Frontal cortex (tissue), 4 donors: ENCODE measurements around the gene SLC39A10. TPM values are rescaled to one million over a fixed set of nuclear protein-coding genes. Genes with fewer than 3 reads are reported as not detected.
"Not testable (repeated sequence)": the region's sequence is repeated elsewhere in the genome, so short reads cannot be mapped to it uniquely, and the experiment has no call there.

Experiments
- DNase-seq, 2 donors: peaks; one replicate each; pipeline ENCODE4 v3.0.0; 2012; ENCODE audit warnings: low spot score in 2 of 2
- FAIRE-seq: peaks from 2 replicates; lab custom pipeline; 2012; peaks lifted over from hg19 to GRCh38; lab: Jason Lieb, UNC
- total RNA-seq: library from RNA; depleted of rRNA; stranded (reverse); fragments of >200 nt; gene quantifications from one replicate; pipeline ENCODE4 v1.2.3, GENCODE V29; 2014
- donor health status: control.
- donor health status: control.
- donor health status: control.

SLC39A10 gene
- total RNA-seq, 1 donor from 2014 or later, result 172 TPM

DNA sequence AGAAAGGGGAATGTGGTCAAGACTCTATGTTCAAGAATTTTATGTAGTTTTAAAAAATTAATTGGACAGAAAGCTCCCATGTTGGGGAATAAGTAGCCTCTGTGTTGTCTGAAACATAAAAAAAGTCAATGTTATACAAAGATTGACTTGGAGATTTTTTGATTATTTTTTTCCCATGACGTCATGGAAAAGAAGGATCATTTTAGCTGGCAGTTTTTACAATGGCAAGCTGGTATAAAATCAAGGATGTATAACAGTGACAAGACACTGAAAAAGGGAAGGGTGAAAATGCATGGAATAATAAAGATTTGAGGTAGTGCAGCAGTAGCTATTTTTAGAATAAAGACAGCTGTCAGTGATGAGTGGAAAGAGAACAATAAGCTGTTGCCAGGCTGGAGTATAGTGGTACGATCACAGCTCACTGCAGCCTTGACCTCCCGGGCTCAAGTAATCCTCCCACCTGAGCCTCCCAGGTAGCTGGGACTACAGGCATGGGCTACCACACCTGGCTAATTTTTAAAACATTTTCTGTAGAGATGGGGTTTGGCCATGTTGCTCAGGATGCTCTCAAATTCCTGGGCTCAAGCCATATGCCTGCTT lies 9.2 kb downstream of the SLC39A10 start:
- DNase-seq, result no peak

DNA sequence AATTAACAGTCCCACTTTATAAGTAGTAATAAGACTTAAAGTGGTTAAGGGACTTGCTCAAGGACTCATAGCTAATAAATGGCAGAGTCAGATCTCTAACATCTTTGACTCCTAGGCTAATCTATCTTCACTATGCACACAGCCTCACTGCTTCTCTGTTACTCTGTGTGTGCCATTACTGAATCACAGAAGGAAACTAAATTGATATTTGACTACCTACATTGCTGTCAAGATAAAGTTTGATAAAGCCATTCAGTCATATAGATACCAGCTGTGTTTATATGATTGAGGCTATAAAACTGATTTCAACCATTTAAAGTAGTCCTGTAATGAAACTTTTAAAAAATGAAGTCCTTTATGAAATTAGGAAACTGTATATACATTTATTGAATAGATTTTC lies 10.9 kb downstream of the SLC39A10 start:
- FAIRE-seq, result no peak

More for the DNA sequence above, 9.2 kb downstream of the SLC39A10 start:
- FAIRE-seq, result no peak

DNA sequence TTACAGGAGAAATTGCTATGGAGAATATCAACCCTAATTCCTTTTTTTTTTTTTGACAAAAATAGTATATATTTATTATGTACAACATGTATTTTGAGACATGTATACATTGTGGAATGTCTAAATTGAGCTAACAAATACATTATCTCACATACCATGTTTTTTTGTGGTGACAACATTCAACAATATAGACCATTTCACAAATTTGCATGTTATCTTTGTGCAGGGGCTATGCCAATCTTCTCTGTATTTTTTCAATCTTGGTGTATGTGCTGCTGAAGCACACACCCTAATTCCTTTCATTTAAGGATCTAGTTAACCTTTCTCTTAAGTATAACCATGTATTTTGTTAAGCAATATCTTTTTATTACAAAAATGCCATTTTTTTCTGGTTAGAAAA lies 13.2 kb downstream of the SLC39A10 start:
- DNase-seq (no peak), FAIRE-seq (no peak)

More for the DNA sequence above, 10.9 kb downstream of the SLC39A10 start:
- no peak for DNase-seq

DNA sequence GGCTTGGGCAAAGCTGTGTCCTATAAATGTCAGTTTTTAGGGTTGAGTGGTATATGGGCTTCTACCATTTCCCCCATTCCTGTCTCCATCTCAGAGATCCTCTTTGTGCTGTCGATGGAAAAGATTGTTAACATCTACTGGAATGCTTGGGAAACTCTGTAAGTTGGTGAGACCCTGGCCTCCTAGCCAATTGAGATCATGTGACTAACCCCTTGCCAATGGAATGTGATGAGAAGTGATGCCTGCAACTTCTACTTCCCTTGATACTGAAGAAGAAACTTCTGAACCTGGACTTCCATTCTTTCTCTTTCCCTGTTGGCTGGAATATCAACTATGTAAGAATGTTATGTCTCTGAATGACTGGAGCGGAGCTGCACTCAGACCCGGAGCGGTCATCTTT lies 14.5 kb downstream of the SLC39A10 start:
- no peak for FAIRE-seq

DNA sequence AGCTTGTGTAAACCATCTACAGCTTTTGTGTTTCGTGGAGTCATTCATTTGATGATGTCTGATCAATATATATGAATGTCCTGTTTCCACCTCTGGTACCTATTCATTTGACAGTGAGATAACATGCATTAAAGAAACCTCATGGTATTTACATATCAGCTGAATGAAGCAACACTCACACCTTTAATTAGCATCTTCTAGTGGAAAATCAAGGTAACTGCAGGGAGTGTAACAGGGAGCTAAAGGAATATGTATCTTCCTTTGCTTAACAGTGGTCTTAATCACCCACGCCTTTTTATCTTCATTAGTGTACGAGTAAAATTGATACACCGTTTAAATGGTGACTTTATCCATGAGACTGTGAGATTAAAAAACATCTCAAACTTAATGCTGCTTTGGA lies 15.6 kb downstream of the SLC39A10 start:
- DNase-seq (no peak), FAIRE-seq (no peak)

More for the DNA sequence above, 14.5 kb downstream of the SLC39A10 start:
- DNase-seq, result no peak

DNA sequence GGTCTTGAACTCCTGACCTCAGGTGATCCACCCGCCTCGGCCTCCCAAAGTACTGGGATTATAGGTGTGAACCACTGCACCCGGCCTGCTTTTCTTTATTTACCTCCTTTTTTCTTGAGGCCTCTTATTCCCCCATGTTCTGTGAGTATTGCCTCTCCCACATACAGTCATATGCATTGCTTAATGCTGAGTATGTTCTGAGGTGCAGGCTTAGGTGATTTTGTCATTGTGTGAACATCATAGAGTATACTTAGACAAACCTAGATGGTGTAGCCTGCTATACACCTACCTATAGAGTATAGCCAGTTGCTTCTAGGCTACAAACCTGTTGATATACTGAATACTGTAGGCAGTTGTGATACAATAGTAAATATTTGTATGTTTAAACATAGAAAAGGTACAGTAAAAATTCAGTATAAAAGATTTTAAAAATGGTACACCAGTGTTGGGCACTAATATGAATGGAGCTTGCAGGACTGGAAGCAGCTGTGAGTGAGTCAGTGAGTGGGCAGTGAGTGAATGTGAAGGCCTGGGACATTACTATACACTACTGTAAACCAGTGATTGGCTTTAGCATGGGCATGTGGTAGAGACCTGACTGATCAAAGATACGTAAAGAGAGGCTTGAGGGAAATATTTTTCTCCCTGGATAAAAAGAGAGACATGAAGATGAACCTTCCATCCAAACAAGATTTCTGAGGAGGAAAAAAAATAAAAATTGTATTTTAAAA lies 17.6 kb downstream of the SLC39A10 start:
- DNase-seq, result no peak
- no peak for FAIRE-seq

DNA sequence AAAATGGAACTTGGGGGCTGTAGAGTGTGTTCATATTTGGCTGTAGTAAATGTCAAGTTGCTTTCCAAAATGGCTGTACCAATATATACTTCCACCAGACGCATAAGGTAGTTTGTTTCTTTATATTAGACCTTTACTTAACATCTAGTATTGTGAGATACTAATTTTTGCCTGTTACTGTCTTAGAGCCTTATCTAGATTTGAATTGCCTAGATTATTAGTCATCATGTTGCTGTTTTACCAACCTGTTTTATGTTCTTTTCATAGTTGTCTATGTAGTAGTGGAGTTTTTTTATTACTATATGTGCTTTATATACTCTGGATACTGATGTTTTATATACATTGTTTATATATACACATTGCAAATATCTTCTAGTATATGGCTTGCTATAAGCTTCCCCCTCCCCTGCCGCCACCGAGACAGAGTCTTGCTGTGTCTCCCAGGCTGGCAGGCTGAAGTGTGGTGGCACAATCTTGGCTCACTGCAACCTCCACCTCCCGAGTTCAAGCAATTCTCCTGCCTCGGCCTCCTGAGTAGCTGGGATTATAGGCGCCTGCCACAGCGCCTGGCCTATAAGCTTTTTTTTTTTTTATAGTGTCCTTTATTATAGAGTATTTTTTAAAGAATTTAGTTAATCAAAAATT lies 18.9 kb downstream of the SLC39A10 start:
- DNase-seq (no peak), FAIRE-seq (no peak)

DNA sequence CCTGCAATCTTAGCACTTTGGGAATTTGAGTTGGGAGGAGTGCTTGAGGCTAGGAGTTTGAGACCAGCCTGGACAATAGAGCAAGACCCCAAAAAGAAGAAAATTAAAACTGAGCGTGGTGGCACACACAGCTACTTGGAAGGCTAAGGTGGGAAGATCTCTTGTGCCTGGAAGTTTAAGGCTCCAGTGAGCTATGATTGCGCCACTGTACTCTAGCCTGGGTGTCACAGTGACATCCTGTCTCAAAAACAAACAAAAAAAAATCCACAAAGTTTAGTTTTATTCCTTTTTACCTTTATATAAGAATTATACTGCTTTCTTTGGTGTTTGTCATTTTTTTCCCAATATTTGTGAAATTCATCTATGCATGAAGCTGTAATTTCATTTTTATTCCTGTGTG lies 20.3 kb downstream of the SLC39A10 start:
- FAIRE-seq (no peak), DNase-seq (no peak)

DNA sequence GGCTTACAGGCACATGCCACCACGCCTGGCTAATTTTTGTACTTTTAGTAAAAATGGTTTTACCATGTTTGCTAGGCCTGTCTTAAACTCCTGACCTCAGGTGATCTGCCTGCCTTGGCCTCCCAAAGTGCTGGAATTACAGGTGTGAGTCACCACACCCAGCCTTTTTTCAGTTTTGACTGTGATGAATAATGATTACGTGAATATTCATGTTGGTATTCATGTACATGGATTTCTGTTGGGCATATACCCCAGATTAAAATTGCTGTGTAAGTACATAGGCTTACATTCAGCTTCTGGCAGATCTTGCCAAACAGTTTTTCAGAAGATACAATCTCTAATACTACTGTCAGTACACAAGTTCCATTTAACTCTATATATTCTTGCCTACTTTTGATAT lies 20.9 kb downstream of the SLC39A10 start:
- DNase-seq (no peak), FAIRE-seq (no peak)

DNA sequence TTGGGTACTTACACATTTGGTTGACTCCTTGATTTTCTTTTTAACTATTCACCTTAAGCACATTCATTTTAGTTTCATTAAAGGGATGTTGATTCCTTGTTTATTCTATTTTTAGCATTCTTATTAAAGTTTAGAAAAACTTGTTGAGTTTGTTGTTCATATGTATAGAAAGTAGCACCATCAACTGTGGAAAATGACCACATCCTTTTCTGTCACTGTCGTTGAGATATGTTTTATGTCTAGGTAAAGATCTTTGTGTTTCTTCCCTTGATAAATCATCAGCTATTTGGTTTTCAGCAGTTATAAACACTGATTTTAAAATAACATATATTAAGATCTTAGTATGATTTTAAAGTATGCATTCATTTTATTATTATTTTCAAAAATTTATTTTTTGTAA lies 25.1 kb downstream of the SLC39A10 start:
- FAIRE-seq, result no peak

DNA sequence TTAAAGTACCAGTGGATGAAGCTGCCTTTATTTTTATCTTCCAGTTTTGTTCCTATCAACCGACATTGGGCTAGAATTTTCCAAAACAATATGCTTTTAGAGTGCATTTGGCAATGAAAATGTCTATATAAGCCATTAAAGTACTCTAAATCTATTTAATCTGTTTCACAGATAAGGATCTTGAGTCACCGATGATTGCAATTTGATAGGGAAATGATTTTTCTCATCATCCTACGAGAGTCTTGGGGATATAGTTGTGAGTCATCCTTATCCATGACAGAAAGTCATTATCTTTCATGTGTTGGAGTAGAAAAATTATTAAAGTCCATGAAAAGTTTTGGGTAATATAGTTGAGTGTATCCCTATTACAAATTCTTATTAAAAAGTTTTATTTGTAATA lies 26.1 kb downstream of the SLC39A10 start:
- FAIRE-seq, result no peak
- DNase-seq, result no peak

More for the DNA sequence above, 25.1 kb downstream of the SLC39A10 start:
- no peak for DNase-seq

DNA sequence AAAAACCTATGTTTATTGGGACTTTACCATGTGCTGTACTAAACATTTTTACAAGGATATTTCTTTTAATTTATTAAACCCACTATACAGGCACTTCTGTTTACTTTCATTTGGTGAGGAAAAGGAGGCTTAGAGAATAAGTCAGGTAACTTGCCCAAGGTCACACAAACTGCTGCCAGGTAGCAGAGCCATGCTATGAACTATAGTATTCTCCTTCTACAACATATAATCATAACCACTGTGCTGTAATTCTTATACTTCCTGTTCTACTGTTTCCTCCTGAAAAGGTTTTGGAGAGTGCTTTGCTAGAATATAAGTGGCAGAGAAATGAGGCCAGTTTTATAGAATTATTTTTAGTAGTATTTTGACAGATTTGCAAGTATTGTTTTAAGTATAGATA lies 29.5 kb downstream of the SLC39A10 start:
- DNase-seq (no peak), FAIRE-seq (no peak)

DNA sequence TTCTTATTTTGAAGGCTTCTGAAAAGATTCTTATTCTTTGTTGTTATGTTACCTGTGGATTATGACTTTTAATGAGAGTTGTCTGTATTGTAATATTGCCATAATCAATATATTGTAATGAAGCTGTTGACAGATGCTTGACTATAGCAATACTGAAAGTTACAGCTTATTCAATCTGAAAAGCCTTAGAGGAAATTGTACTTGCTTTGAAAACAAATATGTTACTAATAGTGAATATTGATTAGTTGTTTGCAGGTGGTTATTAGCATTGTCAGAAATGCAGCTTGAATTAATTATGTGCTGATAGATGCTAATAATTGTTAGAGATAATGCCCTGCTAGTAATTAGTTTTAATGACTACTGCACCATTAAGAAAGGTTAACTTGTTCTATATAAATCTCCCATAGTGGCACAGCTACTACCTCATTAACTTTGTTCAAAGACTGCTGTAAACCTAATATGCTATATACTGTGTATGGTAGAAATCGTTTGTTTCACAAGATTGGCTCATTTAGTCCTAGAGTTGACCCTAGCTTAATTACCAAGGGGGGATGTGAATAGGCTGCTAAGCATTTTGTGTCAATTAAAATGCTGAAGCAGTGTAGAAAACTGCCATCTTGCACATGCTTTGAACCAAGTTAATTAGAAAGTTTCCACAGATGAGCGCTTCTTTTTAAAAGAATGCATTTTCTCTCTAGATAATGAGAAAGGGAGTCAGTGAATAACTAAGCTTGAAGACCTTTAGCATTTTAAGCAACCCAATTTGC lies 30.5 kb downstream of the SLC39A10 start:
- DNase-seq (no peak), FAIRE-seq (no peak)

DNA sequence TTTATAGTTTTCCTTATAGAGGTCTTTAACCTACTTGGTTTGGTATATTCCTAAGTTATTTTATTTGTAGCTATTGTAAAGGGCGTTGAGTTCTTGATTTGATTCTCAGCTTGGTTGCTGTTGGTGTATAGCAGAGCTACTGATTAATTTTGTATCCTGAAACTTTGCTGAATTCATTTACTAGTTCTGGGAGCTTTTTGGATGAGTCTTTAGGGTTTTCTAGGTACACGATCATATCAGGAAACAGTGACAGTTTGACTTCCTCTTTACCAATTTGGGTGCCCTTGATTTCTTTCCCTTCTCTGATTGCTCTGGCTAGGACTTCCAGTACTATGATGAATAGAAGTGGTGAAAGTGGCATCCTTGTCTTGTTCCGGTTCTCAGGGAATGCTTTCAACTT lies 35.5 kb downstream of the SLC39A10 start:
- DNase-seq, result not testable (repeated sequence)

DNA sequence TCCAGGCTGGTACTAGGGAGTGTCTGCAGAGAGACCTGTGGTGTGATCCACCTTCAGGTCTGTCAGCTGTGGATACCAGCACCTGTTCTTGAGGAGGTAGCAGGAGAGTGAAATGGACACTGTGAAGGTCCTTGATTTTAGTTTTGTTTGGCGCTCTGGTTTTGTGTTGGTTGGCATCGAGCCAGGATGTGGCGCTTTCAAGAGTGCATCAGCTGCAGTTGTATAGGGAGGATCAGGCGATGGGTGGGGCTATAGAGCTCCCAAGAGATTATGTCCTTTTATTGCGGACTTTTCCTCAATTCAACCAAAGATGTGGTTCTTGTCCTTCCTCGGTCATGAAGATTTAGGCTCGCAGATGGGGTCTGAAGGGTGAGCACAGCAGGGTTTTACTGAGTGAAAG lies 37.5 kb downstream of the SLC39A10 start:
- DNase-seq (no peak), FAIRE-seq (no peak)

More for the DNA sequence above, 35.5 kb downstream of the SLC39A10 start:
- FAIRE-seq, result not testable (repeated sequence)

DNA sequence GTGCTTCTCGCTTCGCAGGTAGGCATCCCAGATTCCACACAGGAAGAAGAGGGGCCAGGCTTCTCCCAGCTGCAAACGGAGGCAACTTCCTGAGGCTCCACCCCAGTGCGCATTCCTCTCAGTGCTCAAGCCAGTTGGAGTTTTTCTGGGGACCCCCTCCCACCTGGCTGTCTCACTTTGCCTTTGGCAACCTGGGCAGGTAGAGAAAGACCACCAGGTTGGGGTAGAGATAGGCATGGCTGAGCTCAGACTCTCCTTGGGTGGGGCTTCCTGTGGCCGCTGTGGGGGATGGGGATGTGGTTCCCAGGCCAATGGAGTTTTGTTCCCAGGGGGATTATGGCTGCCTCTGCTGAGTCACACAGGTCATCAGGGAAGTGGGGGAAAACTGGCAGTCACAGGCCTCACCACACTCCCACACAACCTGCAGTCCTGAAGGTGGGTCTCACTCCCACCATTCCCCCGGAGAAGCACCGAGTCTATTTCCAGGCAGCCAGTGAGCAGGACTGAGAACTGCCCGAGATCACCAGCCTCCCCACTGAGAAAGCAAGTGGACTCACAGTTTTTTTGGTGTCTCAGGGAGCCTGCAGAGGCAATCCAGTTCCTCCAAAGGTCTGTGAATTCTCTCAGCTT lies 38.1 kb downstream of the SLC39A10 start:
- no peak for FAIRE-seq

DNA sequence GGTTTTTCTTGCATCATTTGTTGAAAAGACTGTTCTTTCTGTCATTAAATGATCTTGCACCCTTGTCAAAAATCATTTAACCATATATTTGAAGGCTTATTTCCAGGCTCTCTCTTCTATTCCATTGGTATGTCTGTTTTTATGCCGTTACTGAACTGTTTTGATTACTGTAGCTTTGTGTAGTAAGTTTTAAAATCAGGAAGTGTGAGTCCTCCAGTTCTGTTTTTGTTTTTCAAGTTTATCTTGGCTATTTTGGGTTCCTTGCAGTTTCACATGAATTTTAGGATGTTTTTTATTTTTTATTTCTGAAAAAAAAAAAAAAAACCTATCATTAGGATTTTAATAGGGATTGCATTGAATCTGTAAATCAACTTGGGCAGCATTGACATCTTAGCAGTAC lies 39.0 kb downstream of the SLC39A10 start:
- FAIRE-seq (no peak), DNase-seq (no peak)

More for the DNA sequence above, 38.1 kb downstream of the SLC39A10 start:
- DNase-seq, result no peak

DNA sequence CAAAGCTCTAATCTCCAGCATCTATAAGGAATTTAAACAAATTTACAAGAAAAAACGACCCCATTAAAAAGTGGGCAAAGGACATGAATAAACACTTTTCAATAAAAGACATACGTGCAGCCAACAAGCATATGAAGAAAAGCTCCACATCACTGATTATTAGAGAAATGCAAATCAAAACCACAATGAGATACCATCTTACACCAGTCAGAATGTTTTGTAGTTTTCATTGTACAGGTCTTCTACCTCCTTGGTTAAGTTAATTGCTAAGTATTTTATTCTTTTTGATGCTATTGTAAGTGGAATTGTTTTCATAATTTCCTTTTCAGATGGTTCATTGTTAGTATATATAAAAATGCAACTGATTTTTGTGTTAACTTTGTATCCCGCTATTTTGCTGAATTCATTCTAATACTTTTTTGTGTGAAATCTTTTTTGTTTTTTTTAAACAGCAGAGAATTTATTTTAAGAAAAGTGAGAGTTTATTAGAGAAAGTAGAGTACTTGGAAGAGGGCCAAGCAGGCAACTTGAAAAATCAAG lies 40.7 kb downstream of the SLC39A10 start:
- DNase-seq (no peak), FAIRE-seq (no peak)

DNA sequence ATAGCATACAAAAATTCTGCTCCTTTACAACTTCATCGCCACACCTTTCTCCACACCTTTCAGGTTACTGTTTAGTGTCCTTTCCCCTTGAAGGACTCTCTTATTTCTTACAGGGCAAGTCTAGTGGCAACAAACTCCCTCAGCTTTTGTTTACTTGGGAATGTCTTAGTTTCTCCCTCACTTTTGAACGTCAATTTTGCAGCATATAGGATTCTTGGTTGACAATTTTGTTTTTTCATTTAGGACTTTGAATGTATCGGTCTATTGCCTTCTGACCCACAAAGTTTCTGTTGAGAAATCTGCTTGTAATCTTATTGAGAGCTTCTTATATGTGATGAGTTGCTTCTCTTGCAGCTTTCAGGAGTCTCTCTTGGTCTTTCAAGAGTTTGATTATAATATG lies 43.5 kb downstream of the SLC39A10 start:
- FAIRE-seq, result no peak
- no peak for DNase-seq
